ENCODE measurements around the gene HSPB7.
"Not testable (repeated sequence)": the region's sequence is repeated elsewhere in the genome, so short reads cannot be mapped to it uniquely, and the experiment has no call there.

The HSPB7 gene

GRCh38 chr1:16063226-16063829 lies 45.5 kb upstream of the HSPB7 start:
- H3K4me1 ChIP-seq (ENCODE audit: insufficient read depth, low read length, poor library complexity, severe bottlenecking): no peaks in the 10 kb centered on the region
- H3F3A ChIP-seq (ENCODE audit: low read depth): no peaks in the 10 kb centered on the region
- no peak overlapping the region for H3K4me2 ChIP-seq (ENCODE audit: low read depth, low read length, poor library complexity, severe bottlenecking)
- no peak overlapping the region for H3K4me3 ChIP-seq (ENCODE audit: low read length, poor library complexity, severe bottlenecking)
- H3K27me3 ChIP-seq (ENCODE audit: insufficient read depth, low read length, poor library complexity, severe bottlenecking): no peaks in the 10 kb centered on the region
- no peaks in the 10 kb centered on the region for H3K79me2 ChIP-seq (ENCODE audit: insufficient read depth, low read length)
- no peak overlapping the region for H2AFZ ChIP-seq (ENCODE audit: low read length)
- H4K20me1 ChIP-seq (ENCODE audit: insufficient read depth, low read length, poor library complexity, severe bottlenecking): no peaks in the 10 kb centered on the region
- H3K9me3 ChIP-seq (ENCODE audit: insufficient read depth, low read depth, low read length): no peaks in the 10 kb centered on the region
- no peak overlapping the region for H3K9ac ChIP-seq (ENCODE audit: low read depth, low read length, poor library complexity, severe bottlenecking)
- no peaks in the 10 kb centered on the region for H3K9me2 ChIP-seq (replicated peaks; ENCODE audit: low read depth, low read length)
- no peaks in the 10 kb centered on the region for H3K36me3 ChIP-seq (ENCODE audit: insufficient read depth, low read length)
- TF ChIP-seq CTCF (conservative IDR thresholded peaks at IDR 0.05; ENCODE audit: low read length) (no peak), EZH2phosphoT487 (IDR thresholded peaks at IDR 0.05; ENCODE audit: borderline replicate concordance) (no peak)

GRCh38 chr1:16062687-16063075 lies 44.8 kb upstream of the HSPB7 start:
- not testable (repeated sequence) for H2AFZ ChIP-seq (ENCODE audit: low read length); H3K27me3 ChIP-seq (ENCODE audit: insufficient read depth, low read length, poor library complexity, severe bottlenecking); H3K4me2 ChIP-seq (ENCODE audit: low read depth, low read length, poor library complexity, severe bottlenecking); H3F3A ChIP-seq (ENCODE audit: low read depth); H3K9me3 ChIP-seq (ENCODE audit: insufficient read depth, low read depth, low read length); H3K4me3 ChIP-seq (ENCODE audit: low read length, poor library complexity, severe bottlenecking); H4K20me1 ChIP-seq (ENCODE audit: insufficient read depth, low read length, poor library complexity, severe bottlenecking); H3K36me3 ChIP-seq (ENCODE audit: insufficient read depth, low read length); H3K4me1 ChIP-seq (ENCODE audit: insufficient read depth, low read length, poor library complexity, severe bottlenecking); H3K79me2 ChIP-seq (ENCODE audit: insufficient read depth, low read length); H3K9me2 ChIP-seq (replicated peaks; ENCODE audit: low read depth, low read length); H3K9ac ChIP-seq (ENCODE audit: low read depth, low read length, poor library complexity, severe bottlenecking)

- H3F3A ChIP-seq (ENCODE audit: low read depth); H3K4me1 ChIP-seq (ENCODE audit: insufficient read depth, low read length, poor library complexity, severe bottlenecking); H3K4me3 ChIP-seq (ENCODE audit: low read length, poor library complexity, severe bottlenecking); H3K79me2 ChIP-seq (ENCODE audit: insufficient read depth, low read length); H3K36me3 ChIP-seq (ENCODE audit: insufficient read depth, low read length); H3K27me3 ChIP-seq (ENCODE audit: insufficient read depth, low read length, poor library complexity, severe bottlenecking); H3K4me2 ChIP-seq (ENCODE audit: low read depth, low read length, poor library complexity, severe bottlenecking); H2AFZ ChIP-seq (ENCODE audit: low read length); H3K9me3 ChIP-seq (ENCODE audit: insufficient read depth, low read depth, low read length); H3K9me2 ChIP-seq (replicated peaks; ENCODE audit: low read depth, low read length); H3K9ac ChIP-seq (ENCODE audit: low read depth, low read length, poor library complexity, severe bottlenecking); H4K20me1 ChIP-seq (ENCODE audit: insufficient read depth, low read length, poor library complexity, severe bottlenecking): not testable (repeated sequence)
Observed at GRCh38 chr1:16061989-16062686, 44.3 kb upstream of the HSPB7 start.

- H3K4me2 ChIP-seq (ENCODE audit: low read depth, low read length, poor library complexity, severe bottlenecking): no peak overlapping the region
- no peak overlapping the region for H2AFZ ChIP-seq (ENCODE audit: low read length)
- no peaks in the 10 kb centered on the region for H3K9me3 ChIP-seq (ENCODE audit: insufficient read depth, low read depth, low read length)
- TF ChIP-seq EZH2phosphoT487 (IDR thresholded peaks at IDR 0.05; ENCODE audit: borderline replicate concordance) (no peak), CTCF (conservative IDR thresholded peaks at IDR 0.05; ENCODE audit: low read length) (no peak)
- no peak overlapping the region for H3K4me3 ChIP-seq (ENCODE audit: low read length, poor library complexity, severe bottlenecking)
- no peaks in the 10 kb centered on the region for H3K79me2 ChIP-seq (ENCODE audit: insufficient read depth, low read length)
- no peaks in the 10 kb centered on the region for H4K20me1 ChIP-seq (ENCODE audit: insufficient read depth, low read length, poor library complexity, severe bottlenecking)
- no peaks in the 10 kb centered on the region for H3K4me1 ChIP-seq (ENCODE audit: insufficient read depth, low read length, poor library complexity, severe bottlenecking)
- no peaks in the 10 kb centered on the region for H3K36me3 ChIP-seq (ENCODE audit: insufficient read depth, low read length)
- H3K9me2 ChIP-seq (replicated peaks; ENCODE audit: low read depth, low read length): no peaks in the 10 kb centered on the region
- no peaks in the 10 kb centered on the region for H3K27me3 ChIP-seq (ENCODE audit: insufficient read depth, low read length, poor library complexity, severe bottlenecking)
- H3F3A ChIP-seq (ENCODE audit: low read depth): no peaks in the 10 kb centered on the region
- H3K9ac ChIP-seq (ENCODE audit: low read depth, low read length, poor library complexity, severe bottlenecking): no peak overlapping the region
Observed at GRCh38 chr1:16061266-16061665, 43.4 kb upstream of the HSPB7 start.

DNA sequence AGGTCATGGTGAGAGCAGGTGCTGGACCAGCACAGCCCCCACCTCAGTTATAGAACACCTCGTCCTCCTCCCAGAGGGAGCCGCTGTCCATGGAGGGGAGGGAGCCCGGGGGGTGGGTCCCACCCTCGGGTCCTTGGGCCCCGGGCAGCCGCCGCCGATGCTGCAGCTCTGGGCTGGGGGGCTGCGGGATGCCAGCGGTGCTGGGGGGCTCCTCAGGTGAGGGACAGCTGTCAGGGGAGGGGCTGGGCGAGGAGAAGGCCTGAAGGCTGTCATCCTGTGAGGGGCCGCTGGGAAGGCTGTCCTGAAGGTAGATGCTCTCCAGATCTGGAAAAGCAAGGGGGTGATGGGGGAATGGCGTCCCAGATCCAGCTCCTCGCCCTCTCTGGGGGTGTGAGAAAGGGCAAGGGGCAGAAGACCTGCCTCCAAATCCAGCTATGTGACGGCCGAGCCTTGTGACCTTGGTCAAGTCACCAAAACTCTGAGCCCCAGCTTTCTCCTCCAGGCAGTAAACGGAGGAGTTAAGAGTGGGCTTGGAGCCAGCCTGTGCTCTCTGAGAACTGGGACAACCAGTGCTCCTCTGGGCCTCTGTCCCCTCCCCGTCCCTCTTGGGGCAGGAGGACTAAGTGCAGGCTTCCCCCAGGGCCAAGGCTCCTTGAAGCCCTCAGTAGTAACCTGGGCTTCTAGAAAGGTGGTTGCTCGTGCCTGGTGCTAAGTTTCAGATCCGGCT lies 40.7 kb upstream of the HSPB7 start:
- not testable (repeated sequence) for H3K9ac ChIP-seq (ENCODE audit: low read depth, low read length, poor library complexity, severe bottlenecking); H3K9me2 ChIP-seq (replicated peaks; ENCODE audit: low read depth, low read length); H2AFZ ChIP-seq (ENCODE audit: low read length)

More for the DNA sequence above, 40.7 kb upstream of the HSPB7 start:
- not testable (repeated sequence) for H3K36me3 ChIP-seq (ENCODE audit: insufficient read depth, low read length); H3K4me2 ChIP-seq (ENCODE audit: low read depth, low read length, poor library complexity, severe bottlenecking); H3F3A ChIP-seq (ENCODE audit: low read depth); H3K27me3 ChIP-seq (ENCODE audit: insufficient read depth, low read length, poor library complexity, severe bottlenecking); H3K9me3 ChIP-seq (ENCODE audit: insufficient read depth, low read depth, low read length); H3K4me3 ChIP-seq (ENCODE audit: low read length, poor library complexity, severe bottlenecking); H3K79me2 ChIP-seq (ENCODE audit: insufficient read depth, low read length); H4K20me1 ChIP-seq (ENCODE audit: insufficient read depth, low read length, poor library complexity, severe bottlenecking)
- peaks cover 15% of the 10 kb centered on the region for H3K4me1 ChIP-seq (ENCODE audit: insufficient read depth, low read length, poor library complexity, severe bottlenecking)

Measured in Loucy (cell line).